ENCODE results near the gene C15orf61.

GRCh38 chr15:67533873-67534272 is 12.9 kb downstream of the C15orf61 start:
- no peak for TF ChIP-seq GATA2 (IDR thresholded peaks at IDR 0.05; ENCODE audit: low read depth, low read length)
- TF ChIP-seq GATA3 (IDR thresholded peaks at IDR 0.05; ENCODE audit: low read depth, low read length): no peak
